Progenitor cell of endocrine pancreas (in vitro differentiated cells): ENCODE data around the gene HTRA3. TPM values are rescaled to one million over a fixed set of nuclear protein-coding genes. Genes with fewer than 3 reads are reported as not detected.

Experiments
- DNase-seq: peaks from one replicate; pipeline ENCODE4 v3.0.0; 2021; ENCODE audit warnings: low spot score; ENCODE audit not compliant: unreplicated experiment
- H3K27ac Mint-ChIP-seq: 2 replicates; pipeline ENCODE4 v1.8.0; 2021; ENCODE audit warnings: mild to moderate bottlenecking, moderate library complexity, mixed read lengths
- H3K27me3 Mint-ChIP-seq: 2 replicates; pipeline ENCODE4 v1.8.0; 2021; ENCODE audit warnings: mixed read lengths
- H3K36me3 Mint-ChIP-seq: 2 replicates; pipeline ENCODE4 v1.8.0; 2022; ENCODE audit warnings: mixed read lengths; ENCODE audit not compliant: insufficient read depth
- H3K4me1 Mint-ChIP-seq: 2 replicates; pipeline ENCODE4 v1.8.0; 2021; ENCODE audit warnings: low read depth, mixed read lengths
- H3K4me3 Mint-ChIP-seq: 2 replicates; pipeline ENCODE4 v1.8.0; 2021; ENCODE audit warnings: low read depth, mild to moderate bottlenecking, moderate library complexity, mixed read lengths
- H3K9me3 Mint-ChIP-seq: 2 replicates; pipeline ENCODE4 v1.8.0; 2021; ENCODE audit warnings: low read depth, mixed read lengths
- total RNA-seq: library from RNA; stranded (reverse); gene quantifications from 2 replicates; pipeline ENCODE4 v1.2.1, GENCODE V29; 2021
- TF ChIP-seq, protein P1 (sequence below): fragments of 200-600 bp; sonication (generic); IDR thresholded peaks from one replicate; pipeline ENCODE4 v1.5.0; 2021; ENCODE audit warnings: antibody characterized with exemption, mild to moderate bottlenecking; ENCODE audit not compliant: unreplicated experiment

The HTRA3 gene
- total RNA-seq, 1 donor from 2014 or later: 0.86 TPM

DNA sequence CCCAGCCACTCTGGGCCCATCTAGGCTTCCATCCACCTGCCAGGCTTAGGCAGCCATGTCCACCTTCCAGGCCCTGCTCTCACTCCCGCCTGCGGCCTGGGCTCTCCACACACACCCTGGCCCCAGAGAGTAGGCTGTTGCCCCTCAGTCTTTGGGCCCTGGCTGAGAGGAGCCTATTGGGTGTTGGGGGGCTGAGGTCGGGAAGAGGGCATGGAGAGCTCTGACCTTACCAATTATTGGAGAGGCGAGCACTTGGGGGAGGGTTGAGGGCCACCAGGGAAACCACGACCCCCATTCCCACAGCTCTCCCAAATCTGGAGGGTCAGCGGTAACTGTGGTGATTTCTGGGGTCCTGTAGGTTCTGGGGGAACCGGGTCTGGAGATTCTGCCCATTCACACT, 38.2 kb downstream of the HTRA3 start:
- Mint-ChIP-seq H3K27me3 (peaks cover 6% of the 10 kb centered on the region), H3K4me1 (no peaks in the 10 kb centered on the region), H3K27ac (no peak overlapping the region), H3K36me3 (no peaks in the 10 kb centered on the region), H3K9me3 (peaks cover 3% of the 10 kb centered on the region), H3K4me3 (no peak overlapping the region)
- DNase-seq: no peak
- TF ChIP-seq, protein P1, sequence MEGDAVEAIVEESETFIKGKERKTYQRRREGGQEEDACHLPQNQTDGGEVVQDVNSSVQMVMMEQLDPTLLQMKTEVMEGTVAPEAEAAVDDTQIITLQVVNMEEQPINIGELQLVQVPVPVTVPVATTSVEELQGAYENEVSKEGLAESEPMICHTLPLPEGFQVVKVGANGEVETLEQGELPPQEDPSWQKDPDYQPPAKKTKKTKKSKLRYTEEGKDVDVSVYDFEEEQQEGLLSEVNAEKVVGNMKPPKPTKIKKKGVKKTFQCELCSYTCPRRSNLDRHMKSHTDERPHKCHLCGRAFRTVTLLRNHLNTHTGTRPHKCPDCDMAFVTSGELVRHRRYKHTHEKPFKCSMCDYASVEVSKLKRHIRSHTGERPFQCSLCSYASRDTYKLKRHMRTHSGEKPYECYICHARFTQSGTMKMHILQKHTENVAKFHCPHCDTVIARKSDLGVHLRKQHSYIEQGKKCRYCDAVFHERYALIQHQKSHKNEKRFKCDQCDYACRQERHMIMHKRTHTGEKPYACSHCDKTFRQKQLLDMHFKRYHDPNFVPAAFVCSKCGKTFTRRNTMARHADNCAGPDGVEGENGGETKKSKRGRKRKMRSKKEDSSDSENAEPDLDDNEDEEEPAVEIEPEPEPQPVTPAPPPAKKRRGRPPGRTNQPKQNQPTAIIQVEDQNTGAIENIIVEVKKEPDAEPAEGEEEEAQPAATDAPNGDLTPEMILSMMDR: no peak

DNA sequence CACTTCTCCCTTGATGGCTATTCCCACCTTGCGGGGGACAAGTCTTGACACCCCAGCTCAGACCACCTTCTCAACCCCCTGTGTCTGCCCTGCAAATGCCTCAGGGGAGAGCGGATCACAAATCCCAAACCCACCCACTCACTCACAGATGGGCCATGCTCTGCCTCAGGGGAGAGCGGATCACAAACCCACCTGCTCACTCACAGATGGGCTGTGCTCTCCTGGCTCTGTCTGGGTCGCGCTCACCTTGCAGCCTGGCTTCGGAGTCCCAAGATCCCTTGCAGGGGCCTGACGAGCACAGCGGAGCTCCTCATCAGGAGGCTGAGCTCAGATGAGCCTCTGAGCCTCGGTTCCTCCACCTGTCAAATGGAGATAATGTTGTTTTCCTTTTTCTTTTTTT, 38.6 kb downstream of the HTRA3 start:
- Mint-ChIP-seq H3K27ac (no peak overlapping the region), H3K27me3 (peaks cover 3% of the 10 kb centered on the region), H3K4me3 (no peak overlapping the region), H3K36me3 (no peaks in the 10 kb centered on the region), H3K9me3 (peaks cover 7% of the 10 kb centered on the region), H3K4me1 (no peaks in the 10 kb centered on the region)
- DNase-seq: no peak
- TF ChIP-seq, protein P1: no peak

DNA sequence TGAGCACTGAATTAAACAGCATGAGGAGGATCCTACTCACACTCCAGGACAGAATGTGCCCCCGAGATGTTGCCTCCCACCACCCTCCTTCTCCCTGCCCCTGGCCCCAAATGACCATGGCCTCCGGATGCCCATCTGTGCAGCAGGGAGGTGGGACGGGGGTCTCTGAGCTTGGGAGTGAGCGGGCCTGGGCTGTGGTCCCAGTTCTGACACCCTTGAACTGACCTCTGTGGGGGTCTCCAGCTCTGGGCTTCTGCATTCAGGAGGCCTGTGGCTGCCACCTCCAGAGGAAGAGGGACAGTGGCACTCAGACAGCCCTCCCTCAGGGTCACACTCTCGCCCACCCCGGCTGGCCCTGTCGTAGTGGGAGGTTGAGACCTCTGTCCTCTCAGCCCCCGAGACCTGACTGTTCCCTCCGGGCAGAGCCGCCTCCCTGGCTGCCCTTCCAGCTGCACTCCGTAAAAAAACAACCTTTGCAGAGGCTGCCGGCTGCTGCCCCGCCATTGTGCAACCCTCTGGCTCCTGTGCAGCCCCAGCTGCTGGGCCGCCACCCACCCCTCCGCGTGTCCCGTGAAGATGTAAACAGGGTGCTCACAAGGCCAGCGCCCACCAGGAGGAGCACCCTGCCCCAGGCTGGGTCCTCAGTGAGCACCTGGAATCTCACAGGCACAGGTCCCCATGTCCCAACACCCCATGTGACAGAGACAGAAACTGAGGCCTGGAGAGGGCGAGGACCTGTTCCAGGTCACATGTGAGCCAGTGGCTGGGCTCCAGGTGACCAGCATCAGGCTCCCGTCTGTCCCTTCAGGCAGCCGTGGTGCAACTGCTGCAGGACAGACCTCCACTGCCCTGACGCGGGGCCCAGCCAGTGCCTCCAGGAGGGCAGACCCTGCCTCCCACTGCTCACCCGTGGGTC, 39.6 kb downstream of the HTRA3 start:
- no peak overlapping the region for H3K27ac Mint-ChIP-seq
- DNase-seq: no peak
- TF ChIP-seq, protein P1: no peak
- H3K9me3 Mint-ChIP-seq: peaks cover 11% of the 10 kb centered on the region
- no peaks in the 10 kb centered on the region for H3K4me1 Mint-ChIP-seq
- H3K27me3 Mint-ChIP-seq: peaks cover 3% of the 10 kb centered on the region
- no peak overlapping the region for H3K4me3 Mint-ChIP-seq
- H3K36me3 Mint-ChIP-seq: peaks cover 2% of the 10 kb centered on the region

DNA sequence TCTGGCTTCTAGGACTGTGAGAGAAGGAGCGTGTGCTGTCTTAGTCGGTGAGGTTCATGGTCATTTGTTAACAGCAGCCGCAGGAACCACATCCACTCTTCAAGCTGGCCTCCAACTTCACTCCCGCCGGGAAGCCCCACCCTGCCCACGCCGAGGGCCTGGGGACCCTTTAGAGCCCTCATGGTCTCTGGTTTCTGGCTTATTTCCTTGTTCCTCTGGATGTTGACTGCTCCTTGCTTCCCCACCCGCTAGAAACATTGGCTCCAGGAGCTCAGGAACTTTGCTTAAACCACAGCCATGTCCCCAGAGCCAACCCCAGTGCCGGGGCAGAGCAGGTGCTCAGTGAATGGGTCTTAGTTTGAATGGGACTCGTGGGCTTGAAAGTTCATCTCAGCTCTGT, 40.8 kb downstream of the HTRA3 start:
- H3K4me1 Mint-ChIP-seq: peaks cover 2% of the 10 kb centered on the region
- TF ChIP-seq, protein P1: no peak
- H3K36me3 Mint-ChIP-seq: peaks cover 2% of the 10 kb centered on the region
- no peak overlapping the region for H3K4me3 Mint-ChIP-seq
- no peak overlapping the region for H3K27ac Mint-ChIP-seq
- H3K27me3 Mint-ChIP-seq: peaks cover 5% of the 10 kb centered on the region
- no peak for DNase-seq
- peaks cover 11% of the 10 kb centered on the region for H3K9me3 Mint-ChIP-seq

DNA sequence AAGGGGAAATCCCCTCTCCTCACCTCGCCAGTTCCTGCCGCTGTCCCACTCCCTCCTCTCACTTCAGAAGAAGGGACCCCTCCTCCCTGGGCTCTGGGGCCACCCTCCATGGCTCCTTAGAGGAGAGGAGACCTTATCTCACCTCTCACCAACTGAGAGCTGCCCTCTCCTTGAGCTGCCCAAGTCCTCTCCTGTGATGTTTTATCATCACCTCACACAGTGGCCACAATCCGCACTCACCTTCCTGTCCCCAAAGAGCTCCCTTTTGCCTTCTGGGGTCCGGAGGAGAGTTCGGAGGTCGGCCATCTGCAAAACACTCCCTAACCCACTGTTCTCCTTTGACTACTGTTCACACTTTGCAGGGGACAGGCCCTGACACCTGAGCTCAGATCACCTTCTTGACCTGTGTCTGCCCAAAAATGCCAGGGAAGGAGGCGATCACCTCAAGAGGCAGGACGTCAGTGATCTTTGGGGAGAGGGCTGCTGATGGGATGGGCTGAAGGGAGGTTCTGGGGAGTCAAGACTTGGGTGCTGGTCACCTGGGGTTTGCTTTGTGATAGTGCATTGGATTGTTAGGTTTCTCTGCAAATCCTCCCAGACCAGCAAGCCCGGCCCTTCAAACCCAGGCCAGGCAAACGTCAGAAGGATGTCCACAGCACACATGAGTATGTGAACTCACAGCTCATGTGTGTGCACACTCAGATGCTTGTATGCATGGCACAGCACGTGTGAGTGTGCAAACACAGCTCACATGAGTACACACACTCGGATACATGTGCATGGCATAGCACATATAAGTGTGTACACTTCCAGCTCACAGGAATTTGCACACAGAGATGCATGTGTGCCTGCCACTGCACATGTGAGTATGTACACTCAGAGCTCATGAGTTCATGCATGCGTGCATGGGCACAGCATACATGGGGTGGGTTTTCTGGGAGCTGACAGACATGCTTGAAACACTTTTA, 41.8 kb downstream of the HTRA3 start:
- Mint-ChIP-seq H3K27ac (no peak overlapping the region), H3K4me3 (no peak overlapping the region), H3K4me1 (peaks cover 11% of the 10 kb centered on the region), H3K9me3 (peaks cover 11% of the 10 kb centered on the region), H3K36me3 (peaks cover 2% of the 10 kb centered on the region), H3K27me3 (peaks cover 5% of the 10 kb centered on the region)
- TF ChIP-seq, protein P1: no peak
- DNase-seq: no peak
